ENCODE data around the gene KCP. TPM values are rescaled to one million over a fixed set of nuclear protein-coding genes. Genes with fewer than 3 reads are reported as not detected.

The KCP gene
- total and polyA plus RNA-seq, 10 of the 15 experiments (the other 5 are each of a cell fraction or from before 2014, with no cell fraction given): 0.05 to 7.8 (median 2.5) TPM

GRCh38 chr7:128831994-128832879 lies 78.3 kb downstream of the KCP start:
- no peak overlapping the region for H3K4me3 ChIP-seq
- H3K9ac ChIP-seq (ENCODE audit: control insufficient read depth, insufficient read depth, low read length): no peak overlapping the region
- 5% methylated on average over 22 of the region's 22 CpGs for WGBS (ENCODE audit: insufficient coverage, insufficient replicate concordance, low lambda C conversion rate, missing lambda C conversion rate)
- peak; percentile 30 for ATAC-seq
- H3K4me2 ChIP-seq (ENCODE audit: control insufficient read depth, insufficient read depth): no peak overlapping the region
- in situ Hi-C loops (cut with MboI): no loop called here
- no peak overlapping the region for H2AFZ ChIP-seq (ENCODE audit: control insufficient read depth, low read depth, low read length)
- POLR2A ChIA-PET: interaction anchor here (0.6 kb wide), 1 partner anchor 1732 kb away, joined by 3 read pairs; no protein-coding TSS in a partner anchor
- no peak for TF ChIP-seq IRF5 (IDR thresholded peaks at IDR 0.05; ENCODE audit: borderline replicate concordance)
- no peak for TF ChIP-seq CBX5 (IDR thresholded peaks at IDR 0.05; ENCODE audit: low read depth)
- TF ChIP-seq CUX1 (IDR thresholded peaks at IDR 0.05; ENCODE audit: insufficient replicate concordance, low read depth, low read length): no peak
- TF ChIP-seq PKNOX1 (IDR thresholded peaks at IDR 0.05): no peak
- no peak for TF ChIP-seq PAX5 (IDR thresholded peaks at IDR 0.05; ENCODE audit: borderline replicate concordance, low read depth, low read length)
- no peak for TF ChIP-seq SP1 (IDR thresholded peaks at IDR 0.05; ENCODE audit: low read depth, low read length)
- no peak for TF ChIP-seq KDM1A (IDR thresholded peaks at IDR 0.05; ENCODE audit: borderline replicate concordance)
- TF ChIP-seq SUZ12 (IDR thresholded peaks at IDR 0.05; ENCODE audit: unreplicated experiment): no peak
- no peak for TF ChIP-seq POLR2A (IDR thresholded peaks at IDR 0.05; ENCODE audit: low read depth, low read length)
- TF ChIP-seq NR2C2 (IDR thresholded peaks at IDR 0.05; ENCODE audit: borderline replicate concordance, control insufficient read depth, insufficient read length, low read depth): no peak
- TF ChIP-seq SREBF2 (IDR thresholded peaks at IDR 0.05; ENCODE audit: low read length): no peak
- TF ChIP-seq PAX8 (IDR thresholded peaks at IDR 0.05): no peak
- H3K9me3 ChIP-seq (replicated peaks; ENCODE audit: control insufficient read depth, insufficient read depth, low read length): no peaks in the 10 kb centered on the region
- intact Hi-C loops (cut with micrococcal nuclease; ENCODE audit: unreplicated experiment): no loop called here
- no peak for DNase-seq (ENCODE audit: low read depth, low spot score)
- CTCF ChIA-PET: interaction anchor here (0.7 kb wide), 1 partner anchor 10 kb away, joined by 3 read pairs; no protein-coding TSS in a partner anchor
- H3K4me1 ChIP-seq (ENCODE audit: control insufficient read depth, insufficient read depth, low read length): peaks cover 8% of the 10 kb centered on the region
- SMC1A ChIA-PET (ENCODE audit: uncharacterized antibody, unreplicated experiment): no interaction called here
- H3K79me2 ChIP-seq (ENCODE audit: control insufficient read depth, insufficient read depth, low read length): no peaks in the 10 kb centered on the region
- no TSS peak for BruUV-seq (replicated peaks)
- peaks cover 11 to 13% of the 10 kb centered on the region in 2 experiments for H3K27me3 ChIP-seq (replicated peaks in 1 of 2; ENCODE audit: control insufficient read depth in 2 of 2, insufficient read depth in 2 of 2, low read length in 1 of 2)
- no peak overlapping the region for H3K27ac ChIP-seq (ENCODE audit: control insufficient read depth, insufficient read depth)
- no peaks in the 10 kb centered on the region for H4K20me1 ChIP-seq (ENCODE audit: control insufficient read depth, insufficient read depth)
- no peak for FAIRE-seq
- RAD21 ChIA-PET (ENCODE audit: unreplicated experiment): interaction anchor here (1.4 kb wide), 1 partner anchor 52 kb away, joined by 4 read pairs; no protein-coding TSS in a partner anchor
- no peaks in the 10 kb centered on the region for H3K36me3 ChIP-seq (ENCODE audit: control insufficient read depth in 2 of 2, insufficient read depth in 2 of 2, low read length in 1 of 2)

All from GM12878 (cell line).